Measurements from ENCODE around the gene GPS1.

The GPS1 gene

DNA sequence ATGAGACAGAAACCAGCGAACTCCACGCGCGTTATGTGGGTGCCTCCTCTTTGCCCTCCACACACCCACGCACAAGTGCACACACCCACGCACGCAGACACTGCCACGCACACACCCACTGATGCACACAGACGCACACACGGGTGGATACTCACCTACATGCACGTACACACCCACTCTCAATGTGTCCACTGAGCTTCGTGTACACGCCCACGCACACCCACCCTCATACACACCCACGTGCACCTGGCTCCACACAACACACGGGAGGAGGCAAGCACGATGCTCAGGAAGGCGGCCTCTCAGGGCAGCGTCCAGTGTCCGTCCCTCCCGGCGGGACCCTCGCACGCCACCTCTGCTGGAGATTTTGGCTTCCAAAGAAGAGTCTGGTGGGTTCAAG, 4.3 kb upstream of the GPS1 start:
- DNase-seq: no peak

DNA sequence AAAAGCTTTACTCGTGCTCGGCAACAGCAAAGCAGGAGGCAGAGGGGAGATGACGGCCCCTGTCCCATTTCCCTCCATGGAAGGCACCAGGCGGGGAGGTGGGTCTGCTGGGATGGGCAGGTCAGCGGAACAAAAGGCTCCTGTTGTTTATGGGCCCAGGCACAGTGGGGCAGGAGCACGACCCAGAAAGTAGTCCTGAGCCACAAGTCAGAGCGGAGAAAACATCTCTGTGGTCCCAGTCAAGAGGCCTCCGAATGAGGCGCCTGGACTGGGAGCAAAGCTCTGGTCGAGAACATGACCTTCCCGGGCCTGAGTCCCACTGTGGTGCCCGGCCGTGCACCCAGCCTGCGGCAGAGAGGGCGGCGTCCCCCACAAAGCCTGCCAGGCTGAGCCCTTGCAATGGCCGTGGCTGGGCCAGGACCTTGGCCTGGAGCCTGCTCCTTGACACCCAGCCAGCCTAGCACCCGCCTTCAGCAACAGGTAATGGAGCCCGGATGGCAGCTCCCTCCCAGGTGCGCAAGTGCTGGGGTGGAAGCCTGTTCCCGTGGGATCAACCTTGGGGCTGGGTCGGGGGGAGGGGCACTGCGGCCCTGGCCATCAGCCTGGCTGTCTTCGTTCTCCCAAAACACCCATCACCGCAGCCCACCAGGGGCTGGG, 3.7 kb upstream of the GPS1 start:
- no peak for DNase-seq

DNA sequence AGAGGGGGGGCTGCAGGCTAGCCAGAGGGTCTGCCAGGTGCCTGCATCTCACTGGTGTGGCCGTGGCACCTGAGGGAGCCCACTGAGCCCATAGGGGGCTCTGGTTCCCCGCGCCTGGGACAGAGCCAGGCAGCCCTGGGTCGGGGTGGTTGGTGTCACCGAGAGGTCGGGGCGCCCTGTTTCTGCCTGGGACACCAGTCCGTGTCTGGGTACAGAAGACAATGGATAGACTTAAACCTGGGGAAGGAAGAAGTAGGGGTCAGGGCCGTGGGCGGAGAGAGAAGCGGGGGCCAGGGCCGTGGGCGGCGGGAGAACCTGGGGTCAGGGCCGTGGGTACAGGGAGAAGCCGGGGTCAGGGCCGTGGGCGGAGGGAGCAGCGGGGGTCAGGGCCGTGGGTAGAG, 3.1 kb upstream of the GPS1 start:
- DNase-seq: no peak

DNA sequence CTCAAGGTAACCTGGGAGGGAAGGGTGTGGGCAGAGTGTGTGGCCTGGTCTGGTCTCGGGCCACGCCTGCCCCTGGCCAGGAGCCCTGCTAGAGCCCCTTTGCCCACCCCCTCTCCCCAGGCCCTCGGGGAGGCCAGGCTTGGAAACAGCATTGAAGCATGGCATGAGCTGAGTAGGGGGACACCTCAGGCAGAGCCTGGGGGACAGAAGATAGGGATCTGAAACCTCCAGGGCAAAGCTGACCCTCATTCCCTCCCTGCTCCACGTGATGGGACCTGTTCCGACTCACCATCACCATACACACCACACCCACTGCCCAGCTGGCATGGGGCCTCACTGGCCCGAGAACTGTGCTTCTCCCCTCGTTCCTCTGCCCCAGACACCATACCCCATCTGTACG, 2.6 kb upstream of the GPS1 start:
- DNase-seq: no peak

DNA sequence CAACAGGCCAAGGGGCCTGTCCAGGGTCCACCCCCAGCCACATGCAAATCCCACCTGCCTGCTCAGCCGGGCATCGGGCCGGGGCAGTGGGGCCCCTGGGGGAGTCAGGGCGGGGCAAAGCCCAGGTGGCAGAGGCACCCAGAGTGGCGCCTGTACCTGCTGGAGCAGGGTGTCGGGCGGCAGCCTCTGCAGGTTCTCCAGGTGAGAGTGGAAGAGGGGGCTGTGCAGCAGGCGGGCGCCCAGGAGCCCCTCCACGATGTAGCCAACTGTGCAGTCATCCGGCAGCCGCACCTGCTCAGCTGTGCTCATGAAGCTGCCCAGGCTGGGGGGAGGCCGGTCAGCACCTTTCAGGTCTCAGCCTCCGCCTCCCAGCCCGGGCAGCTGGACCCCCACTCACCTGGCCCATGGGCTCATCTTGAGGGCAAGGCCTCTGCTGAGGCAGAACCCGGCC, 2.2 kb upstream of the GPS1 start:
- DNase-seq: no peak

DNA sequence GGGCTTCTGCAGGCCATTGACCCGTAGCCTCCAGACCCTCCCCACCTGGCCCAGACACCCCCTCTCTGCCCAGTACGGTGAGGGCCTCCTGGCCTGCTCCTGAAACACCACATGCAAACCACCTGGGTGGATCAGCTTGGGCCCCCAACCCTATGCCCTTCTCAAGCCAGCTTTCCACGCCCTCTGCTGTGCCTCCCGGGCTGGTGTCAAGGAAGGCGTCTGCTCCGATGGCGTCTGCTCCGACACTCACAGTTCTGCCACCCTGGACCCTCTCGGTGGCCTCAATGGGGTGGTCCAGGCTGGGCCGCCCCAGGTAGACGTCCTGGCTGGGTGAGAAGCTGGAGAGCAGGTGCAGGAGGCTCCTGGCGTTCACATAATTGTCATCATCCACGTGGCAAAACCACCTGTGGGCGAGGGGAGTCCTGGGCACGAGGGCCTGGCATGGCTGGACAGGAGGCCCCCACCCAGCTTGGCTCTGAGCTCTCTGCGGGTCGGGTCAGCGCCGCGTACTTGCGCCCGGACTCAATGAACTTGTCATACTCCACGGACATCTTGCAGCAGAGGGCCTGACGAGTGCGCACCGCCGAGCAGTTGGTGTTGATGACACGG, 1.4 kb upstream of the GPS1 start:
- DNase-seq: no peak

DNA sequence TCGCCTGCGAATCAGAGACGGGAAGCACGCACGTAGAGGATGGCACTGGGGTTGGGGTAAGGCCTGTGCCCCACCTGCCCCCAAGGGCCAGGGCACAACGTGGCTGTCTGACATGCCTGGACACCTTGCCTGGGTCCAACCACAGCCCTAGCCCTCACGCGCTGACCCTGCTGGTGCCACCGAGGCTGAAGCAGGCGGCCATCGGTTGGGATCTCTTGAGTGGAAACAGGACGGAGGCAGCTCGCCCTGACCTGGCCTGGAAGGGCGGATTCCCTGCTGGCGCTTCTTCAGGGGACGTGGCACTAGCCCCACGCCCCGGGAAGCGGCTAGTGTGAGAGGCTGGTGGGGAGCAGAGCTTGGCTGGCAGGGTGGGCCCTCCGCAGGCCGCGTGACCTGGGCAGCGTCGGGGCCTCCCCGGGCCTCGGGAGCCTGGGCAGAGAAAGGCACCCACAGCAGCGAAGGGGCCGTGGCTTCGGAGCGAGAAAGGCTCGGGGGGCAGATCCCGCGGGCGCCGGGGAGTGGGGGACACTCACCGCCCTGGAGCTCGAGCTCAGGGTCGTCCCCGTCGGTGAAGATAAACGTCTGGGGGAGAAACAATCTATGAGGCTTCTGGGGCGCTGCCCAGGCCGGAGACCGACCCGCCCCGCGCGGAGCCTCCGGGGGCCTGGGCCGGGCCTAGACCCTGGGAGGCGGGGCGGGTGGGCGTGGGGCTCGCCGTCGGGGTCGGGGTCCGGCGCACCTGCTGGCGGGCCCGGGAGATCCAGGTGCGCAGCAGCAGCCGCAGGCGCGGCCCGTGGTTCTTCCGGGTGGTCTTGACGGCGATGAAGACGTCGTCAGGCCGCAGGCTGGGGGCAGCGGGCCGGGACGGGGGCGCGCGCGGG, 697 bp upstream of the GPS1 start:
- no peak for DNase-seq

DNA sequence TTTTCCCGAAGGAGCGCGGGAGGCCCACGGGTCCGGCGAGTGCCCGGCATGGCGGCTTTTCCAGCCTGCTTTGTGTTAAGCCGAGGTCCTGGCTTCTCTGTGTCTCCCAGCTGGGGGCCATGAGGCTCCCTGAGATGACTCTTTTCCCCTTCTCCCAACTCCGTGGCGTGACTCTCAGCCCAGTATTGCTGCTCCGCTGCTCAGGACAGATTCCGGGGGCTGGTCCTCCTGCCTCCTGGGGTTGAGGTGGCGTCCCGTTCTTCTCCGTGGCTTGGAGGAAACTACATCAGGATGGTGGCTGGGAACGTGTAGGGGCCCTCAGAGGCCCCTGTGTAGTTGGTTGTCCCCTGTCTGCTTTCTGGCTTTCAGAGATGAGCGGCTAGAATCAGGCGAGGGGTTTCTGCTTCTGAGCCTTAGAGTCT, 951 bp downstream of the GPS1 start:
- DNase-seq: no peak

DNA sequence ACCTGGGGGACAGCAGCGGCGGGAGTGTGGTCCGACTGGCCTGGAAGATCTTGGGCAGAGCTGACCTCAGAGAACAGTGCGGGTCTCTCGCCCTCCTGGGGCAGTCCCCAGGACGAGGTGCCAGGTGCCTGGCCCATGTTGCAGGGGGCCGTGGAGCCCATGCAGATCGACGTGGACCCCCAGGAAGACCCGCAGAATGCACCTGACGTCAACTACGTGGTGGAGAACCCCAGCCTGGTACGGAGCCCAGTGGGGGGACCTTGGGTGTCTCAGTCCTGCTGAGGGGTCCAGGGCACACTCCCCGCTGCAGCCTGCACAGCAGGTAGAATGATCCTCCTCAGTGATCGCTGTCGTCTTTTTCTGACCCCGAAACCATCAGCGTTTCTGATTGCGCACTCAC, 1.4 kb downstream of the GPS1 start:
- DNase-seq: no peak

DNA sequence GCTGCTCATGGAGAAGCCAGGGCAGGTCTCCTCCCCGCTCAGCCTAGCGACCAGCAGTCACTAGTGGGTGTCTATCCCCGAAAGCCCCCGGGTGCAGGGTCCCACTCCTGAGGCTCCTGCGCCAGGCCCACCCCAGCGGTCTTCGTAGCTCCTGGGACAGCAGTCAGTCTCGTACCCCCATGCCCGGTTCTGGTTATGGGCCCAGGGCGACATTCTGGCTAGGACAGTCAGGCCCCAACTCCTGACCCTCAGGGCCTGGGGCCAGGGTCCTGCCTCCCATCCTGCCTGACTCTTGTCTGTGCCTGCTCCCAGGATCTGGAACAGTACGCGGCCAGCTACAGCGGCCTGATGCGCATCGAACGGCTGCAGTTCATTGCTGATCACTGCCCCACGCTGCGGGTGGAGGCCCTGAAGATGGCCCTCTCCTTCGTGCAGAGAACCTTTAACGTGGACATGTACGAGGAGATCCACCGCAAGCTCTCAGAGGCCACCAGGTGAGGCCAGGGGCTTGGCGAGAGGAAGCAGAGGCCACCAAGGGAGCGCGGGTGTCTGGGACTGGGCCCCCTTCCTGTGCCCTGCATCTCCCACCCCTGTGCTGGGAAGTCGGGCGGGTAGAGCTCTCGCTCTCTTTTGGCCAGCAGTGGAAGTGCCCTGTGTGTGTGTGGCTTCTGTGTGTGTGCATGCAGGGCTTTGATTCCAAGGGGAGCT, 2.0 kb downstream of the GPS1 start:
- DNase-seq: no peak

DNA sequence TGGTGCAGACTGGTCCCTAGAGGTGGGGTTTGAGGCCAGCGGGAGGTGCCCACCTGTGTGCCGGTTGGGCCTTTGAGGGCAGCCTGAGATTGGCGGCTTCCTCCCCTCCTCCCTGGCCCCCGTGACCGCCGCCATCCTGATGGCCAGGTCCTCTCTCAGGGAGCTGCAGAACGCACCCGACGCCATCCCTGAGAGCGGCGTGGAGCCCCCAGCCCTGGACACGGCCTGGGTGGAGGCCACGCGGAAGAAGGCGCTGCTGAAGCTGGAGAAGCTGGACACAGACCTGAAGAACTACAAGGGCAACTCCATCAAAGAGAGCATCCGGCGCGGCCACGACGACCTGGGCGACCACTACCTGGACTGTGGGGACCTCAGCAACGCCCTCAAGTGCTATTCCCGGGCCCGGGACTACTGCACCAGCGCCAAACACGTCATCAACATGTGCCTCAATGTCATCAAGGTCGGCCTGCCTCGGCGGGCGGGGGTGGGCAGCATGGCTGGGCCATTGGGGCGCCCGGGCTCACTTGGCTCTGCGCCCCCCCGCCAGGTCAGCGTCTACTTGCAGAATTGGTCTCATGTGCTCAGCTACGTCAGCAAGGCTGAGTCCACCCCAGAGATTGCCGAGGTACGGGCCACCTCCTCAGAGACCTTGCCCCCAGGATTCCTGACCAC, 2.8 kb downstream of the GPS1 start:
- no peak for DNase-seq

DNA sequence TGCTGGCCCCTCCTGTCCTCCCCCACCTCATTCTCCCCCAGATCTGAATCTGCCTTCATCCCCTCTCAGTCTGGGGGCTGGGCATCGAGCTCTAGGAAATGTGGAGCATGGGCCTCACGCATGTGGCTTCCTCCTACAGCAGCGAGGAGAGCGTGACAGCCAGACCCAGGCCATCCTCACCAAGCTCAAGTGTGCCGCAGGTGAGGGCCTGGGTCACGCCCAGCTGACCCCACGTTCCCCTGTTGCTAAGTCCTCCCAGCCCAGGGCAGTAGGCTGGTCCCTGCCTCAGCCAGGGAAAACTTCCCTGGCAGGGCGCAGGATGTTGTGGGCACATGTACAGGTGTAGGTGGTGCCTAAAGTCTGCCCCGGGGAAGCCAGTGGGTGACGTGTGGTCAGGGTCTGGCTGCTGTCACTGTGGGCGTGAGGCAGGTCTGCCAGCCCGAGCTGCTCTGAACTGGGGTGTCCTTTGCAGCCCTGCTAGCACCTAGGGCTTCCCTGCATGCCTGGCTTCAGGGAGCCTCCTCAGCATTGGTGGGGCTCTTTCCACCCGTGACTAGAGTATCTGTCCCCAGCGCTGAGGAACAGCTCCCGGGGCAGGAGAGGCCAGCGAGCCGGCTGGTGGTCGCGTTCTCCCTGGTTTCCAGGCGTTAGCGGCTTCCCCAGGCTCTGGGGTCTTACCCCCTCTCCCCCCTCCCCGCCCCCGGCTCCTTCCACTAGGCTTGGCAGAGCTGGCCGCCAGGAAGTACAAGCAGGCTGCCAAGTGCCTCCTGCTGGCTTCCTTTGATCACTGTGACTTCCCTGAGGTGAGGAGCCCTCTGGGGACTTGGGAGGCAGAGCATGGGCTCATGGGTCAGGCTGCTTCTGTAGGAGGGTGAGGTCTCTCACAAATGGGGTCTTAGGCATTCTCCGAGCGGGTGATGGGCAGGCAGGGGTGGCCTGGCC, 3.6 kb downstream of the GPS1 start:
- DNase-seq: no peak

DNA sequence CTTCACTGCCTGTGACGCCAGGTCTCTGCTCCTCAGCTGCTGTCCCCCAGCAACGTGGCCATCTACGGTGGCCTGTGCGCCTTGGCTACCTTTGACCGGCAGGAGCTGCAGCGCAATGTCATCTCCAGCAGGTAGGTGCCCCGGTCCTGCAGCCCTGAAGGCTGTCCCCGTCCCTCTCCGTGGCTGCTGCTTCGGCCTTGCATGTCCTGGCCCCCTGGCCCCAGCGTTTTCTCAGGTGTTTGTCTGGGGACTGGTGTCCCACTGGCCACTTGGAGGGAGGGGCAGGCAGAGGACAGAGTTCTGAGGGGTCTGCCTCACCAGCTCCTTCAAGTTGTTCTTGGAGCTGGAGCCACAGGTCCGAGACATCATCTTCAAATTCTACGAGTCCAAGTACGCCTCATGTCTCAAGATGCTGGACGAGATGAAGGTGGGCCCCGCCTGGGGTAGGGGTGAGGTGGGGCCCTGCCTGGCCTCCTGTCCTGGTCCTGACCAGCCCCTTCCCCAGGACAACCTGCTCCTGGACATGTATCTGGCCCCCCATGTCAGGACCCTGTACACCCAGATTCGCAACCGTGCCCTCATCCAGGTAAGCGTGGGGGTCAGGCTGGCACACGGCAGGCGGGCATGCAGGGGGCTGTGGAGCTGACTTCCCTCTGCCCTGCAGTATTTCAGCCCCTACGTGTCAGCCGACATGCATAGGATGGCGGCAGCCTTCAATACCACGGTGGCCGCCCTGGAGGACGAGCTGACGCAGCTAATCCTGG, 4.4 kb downstream of the GPS1 start:
- DNase-seq: no peak

DNA sequence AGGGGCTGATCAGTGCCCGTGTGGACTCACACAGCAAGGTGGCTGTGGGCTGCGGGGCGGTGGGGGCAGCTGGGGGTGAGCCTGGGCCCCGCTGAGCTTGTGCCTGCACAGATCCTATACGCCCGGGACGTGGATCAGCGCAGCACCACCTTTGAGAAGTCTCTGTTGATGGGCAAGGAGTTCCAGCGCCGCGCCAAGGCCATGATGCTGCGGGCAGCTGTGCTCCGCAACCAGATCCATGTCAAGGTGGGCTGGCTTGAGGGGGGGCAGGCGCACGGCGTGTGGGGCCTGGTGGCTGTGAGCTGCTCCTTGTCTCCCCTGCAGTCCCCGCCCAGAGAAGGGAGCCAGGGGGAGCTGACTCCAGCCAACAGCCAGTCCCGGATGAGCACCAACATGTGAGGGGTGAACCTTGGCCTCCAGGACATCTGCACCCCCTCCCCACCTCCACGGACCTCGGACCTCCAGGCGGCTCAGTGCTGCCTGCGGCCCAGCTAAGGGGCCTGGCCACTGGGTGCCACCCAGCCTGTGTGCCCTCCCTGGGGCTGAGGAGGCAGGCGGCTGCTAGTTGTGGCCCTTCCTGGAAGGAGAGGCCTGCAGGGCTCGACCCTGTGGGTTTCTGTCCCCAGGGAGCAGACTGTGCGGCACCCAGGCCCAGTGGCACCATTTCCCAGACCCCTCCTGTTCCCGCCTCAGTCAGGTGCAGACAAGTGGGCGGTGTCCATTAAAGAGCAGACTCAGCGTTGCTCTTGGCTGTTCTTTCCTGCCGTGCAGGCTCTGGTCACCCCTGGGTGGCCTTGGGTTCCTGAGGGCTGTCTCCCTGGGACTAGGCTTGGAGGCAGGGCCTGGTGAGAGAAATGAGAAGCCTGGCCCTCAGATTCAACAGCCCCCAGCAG, 5.3 kb downstream of the GPS1 start:
- no peak for DNase-seq

DNA sequence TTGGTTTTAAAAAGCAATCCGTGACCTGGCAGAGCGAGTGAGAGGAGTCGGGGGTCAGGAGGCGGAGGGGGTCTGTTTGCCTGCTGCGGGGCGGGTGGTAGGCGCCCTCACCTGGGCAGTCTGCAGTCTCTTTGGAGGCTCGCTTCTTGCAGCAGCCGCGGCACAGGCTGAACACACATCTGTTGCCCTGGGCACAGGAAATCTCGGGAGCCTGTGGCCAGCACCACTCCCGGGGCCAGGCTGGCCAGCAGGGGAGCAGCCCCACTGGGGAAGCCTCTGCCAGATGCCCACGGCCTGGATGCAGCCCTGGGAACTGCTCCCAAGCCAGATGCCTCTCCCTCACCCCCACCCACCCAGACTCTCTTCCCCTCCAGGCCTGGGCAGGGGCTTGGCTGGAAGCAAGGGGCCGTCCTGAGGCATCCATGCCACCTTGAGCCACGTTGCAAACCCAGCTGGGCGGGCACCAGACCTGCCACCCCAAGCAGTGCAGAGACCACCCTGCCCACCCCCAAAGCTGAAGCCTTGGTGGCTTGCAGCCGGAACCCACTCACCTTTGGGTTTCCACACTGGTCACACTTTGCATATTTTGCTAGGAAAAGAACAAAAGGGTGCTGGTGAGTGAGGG, 6.6 kb downstream of the GPS1 start:
- no peak for DNase-seq

DNA sequence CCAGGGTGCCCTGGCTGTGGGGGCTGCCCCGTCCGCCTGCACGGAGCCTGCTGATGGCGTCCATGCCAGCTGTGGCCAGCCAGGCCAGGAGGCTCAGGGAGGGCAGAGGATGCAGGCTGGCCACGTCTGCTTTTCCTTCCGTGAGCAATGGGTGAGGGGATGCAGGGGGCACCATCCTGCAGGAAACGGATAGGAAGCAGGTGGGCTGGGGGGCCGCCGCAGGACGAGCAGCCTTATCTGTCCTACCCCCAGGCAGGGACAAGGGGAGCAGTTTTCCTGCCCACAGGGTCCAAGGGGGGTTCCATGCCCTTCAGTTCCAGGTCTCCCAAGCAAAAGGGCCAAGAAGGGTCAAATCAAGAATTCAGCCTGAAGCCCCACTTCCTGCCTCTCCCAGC, 7.2 kb downstream of the GPS1 start:
- no peak for DNase-seq

DNA sequence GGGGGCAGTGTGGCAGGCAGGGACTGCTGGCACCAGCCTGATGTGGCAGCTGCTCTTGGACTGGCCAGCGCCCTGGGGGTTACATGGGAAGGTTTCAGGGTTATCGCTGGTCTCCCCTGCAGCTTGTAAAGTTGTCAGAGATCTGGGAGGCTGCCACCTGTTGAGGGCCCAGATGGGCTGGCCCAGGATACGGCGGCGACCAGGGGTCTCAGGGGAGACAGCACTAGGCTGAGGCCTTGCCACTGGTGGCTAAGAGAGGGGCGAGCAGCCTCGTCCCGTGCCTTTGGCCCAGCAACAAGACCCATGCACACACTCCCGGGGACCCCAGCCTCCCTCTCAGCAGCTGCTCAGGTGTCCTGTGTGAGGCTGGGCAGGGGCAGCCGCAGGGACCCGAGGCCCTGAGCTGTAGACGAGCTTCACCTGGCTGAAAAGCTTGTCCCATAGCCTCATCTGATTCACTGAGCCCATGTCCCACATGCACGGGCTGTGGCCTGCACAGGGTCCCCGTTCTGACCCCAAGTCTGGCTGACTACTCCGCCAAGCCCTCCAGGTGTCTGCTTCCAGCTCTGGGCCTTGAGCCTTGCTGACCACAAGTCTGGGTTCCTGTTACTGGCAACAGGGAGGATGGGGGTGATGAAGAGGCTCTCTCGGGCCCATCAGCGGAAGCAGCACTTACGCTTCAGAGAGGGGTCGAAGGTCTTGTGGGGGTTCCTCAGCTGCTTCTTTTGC, 7.7 kb downstream of the GPS1 start:
- no peak for DNase-seq

DNA sequence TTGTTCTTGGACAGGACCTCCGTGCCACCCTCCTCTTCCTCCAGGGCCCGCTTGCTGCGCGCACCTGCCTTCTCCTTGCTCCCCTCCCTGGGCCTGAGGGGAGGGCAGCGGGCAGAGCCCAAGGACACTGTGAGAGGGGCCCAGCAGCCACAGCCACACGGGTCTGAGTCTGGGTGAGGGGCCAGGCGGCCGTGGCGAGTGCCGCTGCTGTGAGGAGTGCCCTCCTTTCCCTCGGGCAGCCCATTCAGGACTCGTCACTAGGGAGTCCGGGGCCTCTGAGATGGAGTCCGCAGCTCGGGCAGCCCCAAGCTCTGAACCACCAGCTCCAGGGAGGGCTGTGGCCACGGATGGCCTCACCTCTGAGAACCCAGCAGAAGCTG, 8.3 kb downstream of the GPS1 start:
- DNase-seq: no peak

DNA sequence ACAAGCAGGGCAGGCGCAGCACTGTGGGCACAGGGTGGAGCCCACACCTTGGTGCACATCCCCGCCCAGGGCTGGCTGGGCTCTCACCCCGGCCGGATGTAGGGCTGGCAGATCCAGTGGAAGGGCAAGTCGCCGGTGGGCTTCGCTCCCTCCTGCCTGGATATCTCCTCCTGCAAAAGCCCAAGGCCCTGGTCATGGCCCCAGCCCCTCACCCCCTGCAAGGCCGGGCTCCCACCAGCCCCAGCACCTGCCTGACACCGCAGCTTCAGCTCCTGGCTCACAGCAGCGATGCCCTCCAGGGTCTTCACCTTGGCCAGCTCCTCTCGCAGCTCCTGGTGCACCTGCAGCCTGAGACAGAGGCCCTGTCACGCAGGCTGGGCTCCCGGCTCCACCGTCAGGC, 8.9 kb downstream of the GPS1 start:
- no peak for DNase-seq

Measured in cerebellar nuclear complex (tissue), 1 donor.